GM12878 (cell line): Measurements from ENCODE around the gene ATP2B1.

Experiments used
- ASH2L ChIP-seq: fragments of 300-600, 200-600 bp; sonication (generic); IDR thresholded peaks from 2 replicates; pipeline ENCODE4 v1.6.1; 2017; ENCODE audit warnings: low read depth, mild to moderate bottlenecking, borderline replicate concordance
- CBX5 ChIP-seq: sonication (generic); IDR thresholded peaks from 2 replicates; pipeline ENCODE4 v1.6.1; 2016; ENCODE audit warnings: low read depth, moderate library complexity, mild to moderate bottlenecking, inconsistent platforms
- CHD2 ChIP-seq: IDR thresholded peaks from 2 replicates; pipeline ENCODE4 v1.6.1; 2011; ENCODE audit warnings: low read depth, low read length, improper control_type of control experiment, borderline replicate concordance
- EGR1 ChIP-seq, 2 experiments: IDR thresholded peaks; 1 replicate in 1 of 2; 2 replicates in 1 of 2; pipeline ENCODE4 v1.6.1; 2011 to 2012; ENCODE audit warnings: low read depth in 2 of 2, low read length in 2 of 2, borderline replicate concordance in 1 of 2, mild to moderate bottlenecking in 1 of 2, moderate library complexity in 1 of 2
- EZH2 ChIP-seq: IDR thresholded peaks from 2 replicates; pipeline ENCODE4 v1.6.1; 2012; ENCODE audit warnings: low read depth, mild to moderate bottlenecking, control low read depth, inconsistent platforms, low read length, borderline replicate concordance; ENCODE audit not compliant: control insufficient read depth
- FOS ChIP-seq: IDR thresholded peaks from 3 replicates; pipeline ENCODE4 v1.6.1; 2011; ENCODE audit warnings: borderline replicate concordance; ENCODE audit not compliant: insufficient read length; ENCODE audit errors: extremely low read depth
- MTA3 ChIP-seq: IDR thresholded peaks from 2 replicates; pipeline ENCODE4 v1.6.1; 2012; ENCODE audit warnings: low read length, inconsistent platforms, borderline replicate concordance
- MYB ChIP-seq: fragments of 150-350 bp; IDR thresholded peaks from 2 replicates; pipeline ENCODE4 v1.6.1; 2014; ENCODE audit warnings: mild to moderate bottlenecking, low read depth, low read length, borderline replicate concordance
- POLR2A ChIP-seq: IDR thresholded peaks from 2 replicates; pipeline ENCODE4 v1.6.1; 2011; ENCODE audit warnings: low read depth, mild to moderate bottlenecking, low read length
- POLR2AphosphoS5 ChIP-seq: IDR thresholded peaks from 2 replicates; pipeline ENCODE4 v1.6.1; 2011; ENCODE audit warnings: mild to moderate bottlenecking, low read length, inconsistent platforms
- ZSCAN29 ChIP-seq: fragments of 450-650 bp; IDR thresholded peaks from 2 replicates; pipeline ENCODE4 v1.6.1; 2017; ENCODE audit warnings: mild to moderate bottlenecking, moderate library complexity
- TF ChIP-seq, protein P1 (sequence below), 3 experiments: IDR thresholded peaks in 2 of 3; conservative IDR thresholded peaks in 1 of 3; 2 replicates each; pipeline ENCODE4 v1.5.1; 2011; ENCODE audit warnings: low read depth in 3 of 3, low read length in 3 of 3, mild to moderate bottlenecking in 3 of 3, control low read depth in 2 of 3, moderate library complexity in 2 of 3, inconsistent platforms in 1 of 3, mixed read lengths in 1 of 3; ENCODE audit not compliant: control insufficient read depth in 2 of 3, insufficient read depth in 1 of 3; ENCODE audit errors: extremely low read depth in 1 of 3

- TF ChIP-seq ASH2L (no peak), MYB (no peak), FOS (no peak), CHD2 (no peak), EGR1 (IDR thresholded peaks at IDR 0.05; ENCODE audit: borderline replicate concordance in 1 of 2, low read depth in 2 of 2, low read length in 2 of 2) (no peak), ZSCAN29 (no peak), POLR2AphosphoS5 (no peak), POLR2A (no peak), EZH2 (no peak), CBX5 (no peak), MTA3 (no peak)
- TF ChIP-seq, protein P1, sequence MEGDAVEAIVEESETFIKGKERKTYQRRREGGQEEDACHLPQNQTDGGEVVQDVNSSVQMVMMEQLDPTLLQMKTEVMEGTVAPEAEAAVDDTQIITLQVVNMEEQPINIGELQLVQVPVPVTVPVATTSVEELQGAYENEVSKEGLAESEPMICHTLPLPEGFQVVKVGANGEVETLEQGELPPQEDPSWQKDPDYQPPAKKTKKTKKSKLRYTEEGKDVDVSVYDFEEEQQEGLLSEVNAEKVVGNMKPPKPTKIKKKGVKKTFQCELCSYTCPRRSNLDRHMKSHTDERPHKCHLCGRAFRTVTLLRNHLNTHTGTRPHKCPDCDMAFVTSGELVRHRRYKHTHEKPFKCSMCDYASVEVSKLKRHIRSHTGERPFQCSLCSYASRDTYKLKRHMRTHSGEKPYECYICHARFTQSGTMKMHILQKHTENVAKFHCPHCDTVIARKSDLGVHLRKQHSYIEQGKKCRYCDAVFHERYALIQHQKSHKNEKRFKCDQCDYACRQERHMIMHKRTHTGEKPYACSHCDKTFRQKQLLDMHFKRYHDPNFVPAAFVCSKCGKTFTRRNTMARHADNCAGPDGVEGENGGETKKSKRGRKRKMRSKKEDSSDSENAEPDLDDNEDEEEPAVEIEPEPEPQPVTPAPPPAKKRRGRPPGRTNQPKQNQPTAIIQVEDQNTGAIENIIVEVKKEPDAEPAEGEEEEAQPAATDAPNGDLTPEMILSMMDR (IDR thresholded peaks at IDR 0.05 in 2 of 3, conservative IDR thresholded peaks at IDR 0.05 in 1 of 3; ENCODE audit: control insufficient read depth in 2 of 3, extremely low read depth in 1 of 3, insufficient read depth in 1 of 3, low read depth in 3 of 3, low read length in 3 of 3): no peak
These were observed 46.0 kb downstream of the ATP2B1 start for GRCh38 chr12:89662623-89663022.
